ENCODE measurements around the gene NRDE2. TPM values are rescaled to one million over a fixed set of nuclear protein-coding genes. Genes with fewer than 3 reads are reported as not detected.

NRDE2 gene
- total and polyA plus RNA-seq, 7 donors = 5.8 to 21.8 (median 11.0) TPM

- intact Hi-C loops (cut with DNase I) = no loop called here
- 75 to 86% (median 77%) methylated on average over 9 of the region's 9 CpGs for WGBS, 3 donors
- H3K27ac ChIP-seq = peak overlapping the region; percentile 16
- ATAC-seq (no peak), DNase-seq (no peak)
- no peak overlapping the region for H3K4me3 ChIP-seq
- H3K4me1 ChIP-seq = no peaks in the 10 kb centered on the region
- H3K36me3 ChIP-seq (ENCODE audit: insufficient read depth in 1 of 2, low read depth in 1 of 2) = peaks cover 9 to 91% of the 10 kb centered on the region in 2 donors
- H3K9me3 ChIP-seq = no peaks in the 10 kb centered on the region
- no peaks in the 10 kb centered on the region for H3K27me3 ChIP-seq (ENCODE audit: insufficient read depth in 3 of 3, low read length in 2 of 3)
- no peak for TF ChIP-seq CTCF (IDR thresholded peaks at IDR 0.05)
Observed at GRCh38 chr14:90275458-90275814, 56.3 kb downstream of the NRDE2 start.

DNA sequence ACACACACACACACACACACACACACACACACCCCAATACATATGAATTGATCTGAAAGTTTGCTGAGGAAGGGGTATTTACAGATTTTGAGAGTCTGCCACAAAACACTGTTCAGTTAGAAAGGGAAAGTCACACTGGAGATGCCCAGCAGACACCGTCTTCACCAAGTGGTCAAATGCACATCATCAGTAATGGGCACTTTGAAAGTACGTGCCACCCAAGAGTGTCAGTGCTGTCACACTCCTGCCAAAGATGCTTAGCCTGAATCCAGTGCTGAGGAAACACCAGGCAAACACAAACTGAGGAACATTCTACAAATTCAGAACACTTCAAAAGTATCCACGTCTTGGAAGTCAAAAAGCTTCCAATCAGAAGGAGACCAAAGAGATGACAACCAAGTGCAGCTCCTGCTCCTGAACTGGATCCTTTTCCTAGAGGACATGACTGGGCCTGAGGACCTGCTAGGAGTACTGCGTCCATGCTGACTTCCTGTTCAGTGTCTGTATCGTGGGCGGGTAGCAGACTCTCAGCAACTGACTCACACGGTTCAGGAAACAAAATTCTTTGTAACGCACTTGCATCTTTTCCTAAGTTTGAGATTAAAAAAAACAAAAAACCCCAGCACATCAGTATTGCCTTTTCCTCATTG is 56.8 kb downstream of the NRDE2 start:
- intact Hi-C loops (cut with DNase I) = no loop called here
- no peak for DNase-seq
- TF ChIP-seq CTCF (IDR thresholded peaks at IDR 0.05) = no peak
- H3K27me3 ChIP-seq (ENCODE audit: insufficient read depth in 3 of 3, low read length in 2 of 3) = no peaks in the 10 kb centered on the region
- H3K27ac ChIP-seq = peak overlapping the region; percentile 16
- 56 to 70% (median 67%) methylated on average over 8 of the region's 8 CpGs for WGBS, 3 donors
- no peaks in the 10 kb centered on the region for H3K9me3 ChIP-seq
- H3K36me3 ChIP-seq (ENCODE audit: insufficient read depth in 1 of 2, low read depth in 1 of 2) = peaks cover 9 to 91% of the 10 kb centered on the region in 2 donors
- no peaks in the 10 kb centered on the region for H3K4me1 ChIP-seq
- no peak for ATAC-seq
- no peak overlapping the region for H3K4me3 ChIP-seq

DNA sequence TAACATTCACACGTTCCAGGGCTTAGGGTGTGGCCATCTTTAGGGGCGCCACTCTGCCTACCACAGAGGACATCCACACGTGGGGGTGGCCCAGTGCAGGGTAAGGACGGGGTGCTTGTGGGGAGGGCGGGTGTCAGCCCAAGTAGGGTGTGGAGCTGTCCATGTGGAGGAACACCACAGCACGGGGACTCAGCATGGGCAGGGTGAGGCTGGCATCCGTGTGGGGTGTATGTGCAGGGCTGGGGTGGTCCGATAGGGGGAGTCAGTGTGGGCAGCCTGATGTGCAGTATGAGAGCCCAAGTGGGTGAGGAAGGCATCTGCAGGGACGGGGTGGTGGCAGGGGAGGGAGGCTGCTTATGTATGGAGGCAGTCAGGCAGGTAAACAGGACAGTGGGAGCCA is 57.7 kb downstream of the NRDE2 start:
- no peak overlapping the region for H3K4me3 ChIP-seq
- no peak for TF ChIP-seq CTCF (IDR thresholded peaks at IDR 0.05)
- intact Hi-C loops (cut with DNase I) = no loop called here
- H3K27ac ChIP-seq = no peak overlapping the region
- peaks cover 10 to 91% of the 10 kb centered on the region in 2 donors for H3K36me3 ChIP-seq (ENCODE audit: insufficient read depth in 1 of 2, low read depth in 1 of 2)
- ATAC-seq (peak; percentile 19 to 60 (median 48)), DNase-seq (no peak)
- WGBS, 3 donors = 65 to 74% (median 67%) methylated on average over 9 of the region's 9 CpGs
- no peaks in the 10 kb centered on the region for H3K27me3 ChIP-seq (ENCODE audit: insufficient read depth in 3 of 3, low read length in 2 of 3)
- no peaks in the 10 kb centered on the region for H3K4me1 ChIP-seq
- H3K9me3 ChIP-seq = no peaks in the 10 kb centered on the region

DNA sequence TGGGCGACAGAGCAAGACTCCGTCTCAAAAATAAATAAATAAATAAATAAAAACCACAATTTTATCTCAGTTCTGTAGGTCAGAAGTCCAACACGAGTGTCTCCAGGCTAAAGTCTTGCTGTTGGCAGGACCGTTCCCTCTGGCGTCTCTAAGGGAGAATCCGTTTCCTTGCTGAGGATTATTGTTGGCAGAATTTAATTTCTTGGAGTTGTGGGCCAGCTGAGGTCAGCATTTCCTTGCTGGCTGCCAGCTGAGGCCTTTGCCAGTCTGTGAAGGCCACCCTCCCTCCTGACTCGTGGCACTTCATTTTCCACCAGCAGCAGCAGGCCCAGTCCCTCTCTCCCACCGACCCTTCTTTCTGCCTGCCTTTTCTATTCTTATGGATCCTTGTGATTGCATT is 58.2 kb downstream of the NRDE2 start:
- DNase-seq (no peak), ATAC-seq (peak; percentile 8 to 49 (median 19))
- no peak for TF ChIP-seq CTCF (IDR thresholded peaks at IDR 0.05)
- intact Hi-C loops (cut with DNase I) = no loop called here
- Histone ChIP-seq H3K27ac (no peak overlapping the region), H3K36me3 (ENCODE audit: insufficient read depth in 1 of 2, low read depth in 1 of 2) (peaks cover 10 to 91% of the 10 kb centered on the region in 2 donors), H3K4me3 (no peak overlapping the region), H3K27me3 (ENCODE audit: insufficient read depth in 3 of 3, low read length in 2 of 3) (no peaks in the 10 kb centered on the region), H3K9me3 (no peaks in the 10 kb centered on the region), H3K4me1 (no peaks in the 10 kb centered on the region)
- 32 to 42% (median 33%) methylated on average over 8 of the region's 8 CpGs for WGBS, 3 donors

- Histone ChIP-seq H3K4me1 (no peaks in the 10 kb centered on the region), H3K36me3 (ENCODE audit: insufficient read depth in 1 of 2, low read depth in 1 of 2) (peaks cover 10 to 91% of the 10 kb centered on the region in 2 donors), H3K27me3 (ENCODE audit: insufficient read depth in 3 of 3, low read length in 2 of 3) (no peaks in the 10 kb centered on the region), H3K4me3 (no peak overlapping the region), H3K9me3 (no peaks in the 10 kb centered on the region), H3K27ac (no peak overlapping the region)
- no peak for TF ChIP-seq CTCF (IDR thresholded peaks at IDR 0.05)
- 67 to 85% (median 72%) methylated on average over 9 to 10 of the region's 10 CpGs for WGBS, 3 donors
- ATAC-seq (no peak), DNase-seq (no peak)
- intact Hi-C loops (cut with DNase I) = no loop called here
Observed at GRCh38 chr14:90272523-90272922, 59.2 kb downstream of the NRDE2 start.

Data from psoas muscle (tissue), 8 donors.